GM12873 (cell line): ENCODE data around the gene ZNF136.

Experiments
- CTCF ChIP-seq: IDR thresholded peaks from 2 replicates; pipeline ENCODE4 v1.5.1; 2012; ENCODE audit warnings: low read depth, mild to moderate bottlenecking, moderate library complexity, low read length, control low read depth; ENCODE audit not compliant: insufficient read depth; ENCODE audit errors: missing control alignments

ZNF136 gene

GRCh38 chr19:12222980-12223630 lies 60.2 kb downstream of the ZNF136 start:
- TF ChIP-seq CTCF = no peak

GRCh38 chr19:12224676-12225075 lies 61.8 kb downstream of the ZNF136 start:
- no peak for TF ChIP-seq CTCF

DNA sequence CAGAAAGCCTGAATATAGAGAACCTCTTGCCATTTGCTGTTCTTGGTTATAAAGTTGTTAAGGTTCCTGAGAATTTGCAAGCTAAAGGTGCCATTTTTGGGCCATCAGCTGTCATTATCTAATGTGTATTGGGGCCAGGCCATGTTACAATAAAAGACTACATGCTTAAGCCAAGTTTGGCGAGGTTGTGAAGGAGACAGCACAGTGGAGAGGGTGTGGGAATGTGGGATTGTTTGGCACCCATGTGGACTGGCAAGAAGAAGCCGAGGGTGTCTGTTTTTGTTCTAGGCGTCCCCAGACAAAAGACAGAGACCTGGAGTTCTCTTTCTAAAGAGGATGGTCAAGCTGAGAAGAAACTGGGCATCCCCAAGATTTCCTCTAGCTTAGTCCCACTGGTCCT lies 67.1 kb downstream of the ZNF136 start:
- TF ChIP-seq CTCF = no peak

GRCh38 chr19:12230751-12231733 lies 68.1 kb downstream of the ZNF136 start:
- TF ChIP-seq CTCF = no peak

DNA sequence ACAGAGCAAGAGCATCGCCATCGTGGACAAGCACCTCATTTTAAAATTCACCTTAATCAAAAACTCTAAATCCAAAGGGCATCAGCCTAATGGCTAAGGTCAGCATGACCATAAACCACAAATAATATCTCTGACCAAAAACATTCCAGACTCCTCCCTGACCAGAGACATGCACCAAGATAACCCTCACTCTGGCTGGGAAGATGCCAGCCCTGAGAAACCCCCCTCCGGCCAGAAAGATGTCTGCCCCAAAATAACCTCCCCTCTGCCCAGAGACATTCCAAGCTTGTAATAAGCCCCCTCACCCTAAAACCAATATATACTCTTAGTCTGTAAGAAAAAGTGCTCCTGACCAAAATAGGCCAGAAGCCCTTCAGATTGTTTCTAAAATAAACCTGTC lies 70.1 kb downstream of the ZNF136 start:
- no peak for TF ChIP-seq CTCF

DNA sequence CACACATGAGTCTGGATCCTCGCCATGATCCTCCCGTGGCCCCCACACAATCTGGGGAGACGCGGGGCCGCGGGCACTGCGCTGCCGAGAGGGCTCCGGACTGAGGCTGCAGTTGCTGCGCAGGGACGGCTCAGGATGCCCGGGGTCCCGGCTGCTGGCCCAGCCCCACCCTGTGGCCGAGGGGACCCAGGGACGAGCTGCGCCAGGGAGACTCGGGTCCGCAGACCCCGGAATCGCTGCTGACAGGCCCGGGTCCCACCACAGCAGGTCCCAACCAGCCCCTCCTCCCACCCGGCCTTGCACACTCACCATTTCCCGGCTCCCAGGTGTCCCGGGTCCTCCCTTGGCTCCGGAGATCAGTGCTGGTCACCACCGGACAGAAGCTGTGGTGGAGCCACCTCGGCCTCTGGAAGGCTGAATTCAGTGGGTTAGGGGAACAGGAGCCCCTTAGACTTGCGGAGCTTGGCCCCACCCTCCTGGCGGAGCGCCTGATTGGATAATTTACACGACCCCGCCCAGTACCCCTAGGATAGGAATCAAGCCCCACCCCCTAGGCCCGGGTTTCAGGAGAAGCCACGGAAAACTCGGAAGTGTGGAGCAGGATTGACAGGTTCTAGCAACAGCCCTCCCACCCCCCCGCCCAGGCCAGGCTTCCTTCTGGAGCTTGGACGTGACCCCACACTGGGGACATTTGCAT lies 74.4 kb downstream of the ZNF136 start:
- no peak for TF ChIP-seq CTCF
